Heart left ventricle (tissue), 13 donors: Measurements from ENCODE around the gene C22orf39.

ENCODE experiments used
- POLR2A ChIP-seq, 2 donors: fragments of 450-650 bp; IDR thresholded peaks; one replicate each; pipeline ENCODE4 v1.6.1; 2017; ENCODE audit warnings: antibody characterized with exemption in 2 of 2, mild to moderate bottlenecking in 2 of 2, moderate library complexity in 2 of 2
- TF ChIP-seq, protein P1 (sequence below), 12 donors: fragments of 200-600 bp; sonication (generic) in 4 of 12; IDR thresholded peaks; one replicate each; pipeline versions ENCODE4 v1.5.0 to v1.8.0; 2018 to 2022; ENCODE audit warnings: antibody characterized with exemption in 12 of 12, mild to moderate bottlenecking in 5 of 12
- donor health status: ischemic (EF 13 %, LVEDD 7.1; RV severe dilation, severe dysfunction).
- donor health status: DM: no; HTN: yes; CAD: no.
- donor health status: DM: no; HTN: no; CAD: no.
- donor health status: ischemic (EF 25% LVEDD 6.9; RV normal size, moderate dysfunction).
- donor health status: ischemic (EF 25% LVEDD 5.7; RV mildly dilated, moderate dysfunction).
- donor health status: ischemic (EF 35%, LVEDD 5.7; RV mildly dilated, moderate dysfunction).
- donor health status: nonischemic (EF 11% LVEDD 7.7; RV severe dilation, severe dysfunction).
- donor health status: DM: yes; HTN: yes; CAD: no.
- donor health status: PGD.
- donor health status: ischemic (EF 29% LVEDD 5.4; RV normal size, mild dysfunction).
- donor health status: nonischemic (EF 23%, LVEDD 6.1; RV moderate dilation, normal function).

DNA sequence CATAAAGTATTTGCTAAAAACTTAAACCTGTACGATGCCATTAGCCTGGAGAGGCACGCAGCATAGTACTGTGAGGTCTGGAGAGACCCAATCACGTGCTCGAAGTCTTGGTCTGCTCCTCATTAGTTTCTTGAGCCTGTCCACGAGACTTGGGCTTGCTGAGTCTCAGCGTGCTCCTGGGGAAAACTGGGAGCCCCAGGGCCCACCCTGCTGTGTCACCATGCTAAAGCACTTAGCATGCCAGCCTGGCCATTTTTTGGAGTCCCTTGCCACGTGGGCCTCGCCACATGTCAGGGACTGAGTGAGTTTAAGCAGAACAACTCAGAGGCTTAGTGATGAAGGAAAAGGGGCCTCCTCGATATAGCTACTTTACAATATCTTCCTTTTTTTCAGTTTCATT lies 34.8 kb upstream of the C22orf39 start:
- TF ChIP-seq, protein P1, sequence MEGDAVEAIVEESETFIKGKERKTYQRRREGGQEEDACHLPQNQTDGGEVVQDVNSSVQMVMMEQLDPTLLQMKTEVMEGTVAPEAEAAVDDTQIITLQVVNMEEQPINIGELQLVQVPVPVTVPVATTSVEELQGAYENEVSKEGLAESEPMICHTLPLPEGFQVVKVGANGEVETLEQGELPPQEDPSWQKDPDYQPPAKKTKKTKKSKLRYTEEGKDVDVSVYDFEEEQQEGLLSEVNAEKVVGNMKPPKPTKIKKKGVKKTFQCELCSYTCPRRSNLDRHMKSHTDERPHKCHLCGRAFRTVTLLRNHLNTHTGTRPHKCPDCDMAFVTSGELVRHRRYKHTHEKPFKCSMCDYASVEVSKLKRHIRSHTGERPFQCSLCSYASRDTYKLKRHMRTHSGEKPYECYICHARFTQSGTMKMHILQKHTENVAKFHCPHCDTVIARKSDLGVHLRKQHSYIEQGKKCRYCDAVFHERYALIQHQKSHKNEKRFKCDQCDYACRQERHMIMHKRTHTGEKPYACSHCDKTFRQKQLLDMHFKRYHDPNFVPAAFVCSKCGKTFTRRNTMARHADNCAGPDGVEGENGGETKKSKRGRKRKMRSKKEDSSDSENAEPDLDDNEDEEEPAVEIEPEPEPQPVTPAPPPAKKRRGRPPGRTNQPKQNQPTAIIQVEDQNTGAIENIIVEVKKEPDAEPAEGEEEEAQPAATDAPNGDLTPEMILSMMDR (IDR thresholded peaks at IDR 0.05) = no peak
- no peak for TF ChIP-seq POLR2A (IDR thresholded peaks at IDR 0.05)
